ENCODE data around the gene MYL3. TPM values are rescaled to one million over a fixed set of nuclear protein-coding genes. Genes with fewer than 3 reads are reported as not detected.

Gene MYL3
- total and polyA plus RNA-seq, 2 of the 4 experiments (the other 2 are of a cell fraction) = 0.09 TPM; not detected in 1

DNA sequence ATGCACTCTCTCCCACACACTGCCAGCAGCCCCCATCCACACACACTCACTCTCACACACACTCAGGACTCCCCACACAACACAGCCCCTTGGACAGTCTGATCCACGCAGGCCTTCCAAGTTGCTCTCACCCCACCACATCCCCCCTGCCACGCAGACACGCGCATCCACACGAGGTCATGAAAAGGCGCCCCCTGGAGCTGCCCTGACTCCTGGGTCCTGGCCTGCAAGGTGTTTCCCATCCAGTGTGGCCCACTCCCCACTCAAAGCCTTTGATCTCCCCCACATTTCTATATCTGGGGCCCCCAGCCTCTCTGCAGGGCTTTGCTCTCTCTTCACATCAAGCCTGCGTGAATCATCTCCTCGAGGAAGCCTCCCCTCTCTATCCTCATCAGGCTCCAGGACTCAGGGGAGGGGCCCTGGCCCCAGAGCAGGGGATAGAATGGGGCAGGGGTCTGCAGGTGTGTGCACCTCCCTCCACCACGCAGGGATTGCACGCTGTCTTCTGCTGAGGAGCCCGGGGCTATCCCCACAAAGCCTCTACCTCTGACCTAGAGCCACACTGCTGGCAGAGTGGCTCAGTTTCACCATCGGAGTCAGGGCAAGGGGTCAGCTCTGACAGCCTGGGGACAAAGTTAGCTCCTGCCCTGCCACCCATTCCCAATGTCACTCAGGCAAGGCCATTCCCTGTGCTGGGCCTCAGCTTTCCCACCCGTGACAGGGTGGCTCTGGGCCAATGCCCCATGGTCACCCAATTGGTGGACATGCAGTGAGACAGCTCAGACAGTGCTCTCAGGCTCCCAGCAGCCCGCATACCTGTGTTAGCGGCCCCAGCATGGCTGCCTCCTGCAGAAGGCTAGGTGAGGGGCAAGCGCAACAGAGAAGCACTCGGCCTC, 6.4 kb downstream of the MYL3 start:
- no peak overlapping the region for H3K4ac ChIP-seq (ENCODE audit: low read depth, low read length)
- H4K8ac ChIP-seq (ENCODE audit: low read depth in 2 of 2, low read length in 2 of 2) = no peak overlapping the region
- dilution Hi-C loops (cut with HindIII; ENCODE audit: low sequenced_read_pairs, unreplicated experiment) (no loop called here), in situ Hi-C loops (cut with MboI; ENCODE audit: low sequenced_read_pairs) (no loop called here), intact Hi-C loops (cut with micrococcal nuclease) (no loop called here)
- no peaks in the 10 kb centered on the region for H3K36me3 ChIP-seq (ENCODE audit: control insufficient read depth, insufficient read depth, low read length)
- no peak overlapping the region for H4K5ac ChIP-seq (ENCODE audit: low read depth, low read length)
- H3K4me3 ChIP-seq (ENCODE audit: insufficient read depth, low read depth, low read length) = no peak overlapping the region
- DNase-seq = no peak
- H3K9ac ChIP-seq (ENCODE audit: low read depth, low read length) = no peak overlapping the region
- no peaks in the 10 kb centered on the region for H3K4me1 ChIP-seq (ENCODE audit: control insufficient read depth, insufficient read depth, low read length)
- no peaks in the 10 kb centered on the region for H4K20me1 ChIP-seq (ENCODE audit: insufficient read depth, low read length)
- no peak overlapping the region for H2BK20ac ChIP-seq (ENCODE audit: low read depth, low read length)
- no peak overlapping the region for H4K91ac ChIP-seq (ENCODE audit: insufficient read depth, low read depth, low read length)
- H3K27ac ChIP-seq (ENCODE audit: insufficient read depth, low read length) = no peak overlapping the region
- CTCF ChIA-PET = no interaction called here
- POLR2A ChIA-PET (ENCODE audit: unreplicated experiment) = no interaction called here
- no peak overlapping the region for H3K23ac ChIP-seq (ENCODE audit: low read depth, low read length)
- no TSS peak for BruUV-seq (replicated peaks)
- no peak overlapping the region for H3K4me2 ChIP-seq (ENCODE audit: low read depth, low read length)
- ATAC-seq (ENCODE audit: low read depth) = no peak
- no peak overlapping the region for H2AK5ac ChIP-seq (ENCODE audit: low read depth, low read length)
- no peak overlapping the region for H3K14ac ChIP-seq (replicated peaks; ENCODE audit: low read depth, low read length)
- 72% methylated on average over 7 of the region's 17 CpGs; no CpG with 5 or more reads in 1 of the 2 experiments for WGBS, 2 experiments (ENCODE audit: extremely low coverage in 2 of 2, insufficient read length in 1 of 2)
- no peaks in the 10 kb centered on the region for H3K79me1 ChIP-seq (ENCODE audit: low read depth in 1 of 2, low read length in 2 of 2)
- no peak overlapping the region for H2AFZ ChIP-seq (replicated peaks; ENCODE audit: low read length, poor library complexity)
- H2BK5ac ChIP-seq (ENCODE audit: low read depth, low read length, poor library complexity, severe bottlenecking) = no peak overlapping the region
- no peak overlapping the region for H2BK120ac ChIP-seq (ENCODE audit: low read depth, low read length)
- H2AK9ac ChIP-seq (replicated peaks; ENCODE audit: low read depth, low read length, poor library complexity) = no peak overlapping the region
- no peak overlapping the region for H3K18ac ChIP-seq (ENCODE audit: low read depth, low read length)
- no peak for TF ChIP-seq CHD1 (IDR thresholded peaks at IDR 0.05; ENCODE audit: low read depth, low read length)
- no peak for TF ChIP-seq RAD21 (IDR thresholded peaks at IDR 0.05; ENCODE audit: low read length)
- no peak for TF ChIP-seq RFX5 (IDR thresholded peaks at IDR 0.05; ENCODE audit: low read depth, low read length)
- TF ChIP-seq, protein P1, sequence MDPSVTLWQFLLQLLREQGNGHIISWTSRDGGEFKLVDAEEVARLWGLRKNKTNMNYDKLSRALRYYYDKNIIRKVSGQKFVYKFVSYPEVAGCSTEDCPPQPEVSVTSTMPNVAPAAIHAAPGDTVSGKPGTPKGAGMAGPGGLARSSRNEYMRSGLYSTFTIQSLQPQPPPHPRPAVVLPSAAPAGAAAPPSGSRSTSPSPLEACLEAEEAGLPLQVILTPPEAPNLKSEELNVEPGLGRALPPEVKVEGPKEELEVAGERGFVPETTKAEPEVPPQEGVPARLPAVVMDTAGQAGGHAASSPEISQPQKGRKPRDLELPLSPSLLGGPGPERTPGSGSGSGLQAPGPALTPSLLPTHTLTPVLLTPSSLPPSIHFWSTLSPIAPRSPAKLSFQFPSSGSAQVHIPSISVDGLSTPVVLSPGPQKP (IDR thresholded peaks at IDR 0.05; ENCODE audit: borderline replicate concordance, low read depth, low read length) = no peak
- no peak for TF ChIP-seq RCOR1 (IDR thresholded peaks at IDR 0.05; ENCODE audit: insufficient replicate concordance, low read length)
- TF ChIP-seq, protein P2, sequence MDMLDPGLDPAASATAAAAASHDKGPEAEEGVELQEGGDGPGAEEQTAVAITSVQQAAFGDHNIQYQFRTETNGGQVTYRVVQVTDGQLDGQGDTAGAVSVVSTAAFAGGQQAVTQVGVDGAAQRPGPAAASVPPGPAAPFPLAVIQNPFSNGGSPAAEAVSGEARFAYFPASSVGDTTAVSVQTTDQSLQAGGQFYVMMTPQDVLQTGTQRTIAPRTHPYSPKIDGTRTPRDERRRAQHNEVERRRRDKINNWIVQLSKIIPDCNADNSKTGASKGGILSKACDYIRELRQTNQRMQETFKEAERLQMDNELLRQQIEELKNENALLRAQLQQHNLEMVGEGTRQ (IDR thresholded peaks at IDR 0.05; ENCODE audit: low read depth, low read length) = no peak
- no peak for TF ChIP-seq MXI1 (IDR thresholded peaks at IDR 0.05; ENCODE audit: borderline replicate concordance, low read depth, low read length)
- TF ChIP-seq, protein P3, sequence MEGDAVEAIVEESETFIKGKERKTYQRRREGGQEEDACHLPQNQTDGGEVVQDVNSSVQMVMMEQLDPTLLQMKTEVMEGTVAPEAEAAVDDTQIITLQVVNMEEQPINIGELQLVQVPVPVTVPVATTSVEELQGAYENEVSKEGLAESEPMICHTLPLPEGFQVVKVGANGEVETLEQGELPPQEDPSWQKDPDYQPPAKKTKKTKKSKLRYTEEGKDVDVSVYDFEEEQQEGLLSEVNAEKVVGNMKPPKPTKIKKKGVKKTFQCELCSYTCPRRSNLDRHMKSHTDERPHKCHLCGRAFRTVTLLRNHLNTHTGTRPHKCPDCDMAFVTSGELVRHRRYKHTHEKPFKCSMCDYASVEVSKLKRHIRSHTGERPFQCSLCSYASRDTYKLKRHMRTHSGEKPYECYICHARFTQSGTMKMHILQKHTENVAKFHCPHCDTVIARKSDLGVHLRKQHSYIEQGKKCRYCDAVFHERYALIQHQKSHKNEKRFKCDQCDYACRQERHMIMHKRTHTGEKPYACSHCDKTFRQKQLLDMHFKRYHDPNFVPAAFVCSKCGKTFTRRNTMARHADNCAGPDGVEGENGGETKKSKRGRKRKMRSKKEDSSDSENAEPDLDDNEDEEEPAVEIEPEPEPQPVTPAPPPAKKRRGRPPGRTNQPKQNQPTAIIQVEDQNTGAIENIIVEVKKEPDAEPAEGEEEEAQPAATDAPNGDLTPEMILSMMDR (conservative IDR thresholded peaks at IDR 0.05; ENCODE audit: low read depth, low read length) = no peak
- no peak for TF ChIP-seq MAZ (IDR thresholded peaks at IDR 0.05; ENCODE audit: borderline replicate concordance, low read depth, low read length)
- TF ChIP-seq POLR2A (IDR thresholded peaks at IDR 0.05; ENCODE audit: low read depth, low read length) = no peak
- TF ChIP-seq FOS (IDR thresholded peaks at IDR 0.05; ENCODE audit: low read depth, low read length) = no peak
- no peak for TF ChIP-seq NFE2L2 (IDR thresholded peaks at IDR 0.05; ENCODE audit: low read depth, low read length)
- no peak for TF ChIP-seq BHLHE40 (IDR thresholded peaks at IDR 0.05; ENCODE audit: low read depth, low read length)
- no peaks in the 10 kb centered on the region for H3K9me3 ChIP-seq (ENCODE audit: control insufficient read depth, insufficient read depth, low read length)
- peaks cover 52% of the 10 kb centered on the region for H3K27me3 ChIP-seq (ENCODE audit: control insufficient read depth, insufficient read depth, low read length)
- no peak overlapping the region for H3K56ac ChIP-seq (ENCODE audit: extremely low read depth, insufficient read depth, low read length)
- no peaks in the 10 kb centered on the region for H3K9me1 ChIP-seq (ENCODE audit: insufficient read depth, low read length)
- H2BK15ac ChIP-seq (ENCODE audit: low read depth, low read length) = no peak overlapping the region
